ENCODE data around the gene RGS2. TPM values are rescaled to one million over a fixed set of nuclear protein-coding genes. Genes with fewer than 3 reads are reported as not detected.

Gene RGS2
- total and polyA plus RNA-seq, 2 of the 4 experiments (the other 2 are of a cell fraction) = 13.5 to 19.7 TPM

DNA sequence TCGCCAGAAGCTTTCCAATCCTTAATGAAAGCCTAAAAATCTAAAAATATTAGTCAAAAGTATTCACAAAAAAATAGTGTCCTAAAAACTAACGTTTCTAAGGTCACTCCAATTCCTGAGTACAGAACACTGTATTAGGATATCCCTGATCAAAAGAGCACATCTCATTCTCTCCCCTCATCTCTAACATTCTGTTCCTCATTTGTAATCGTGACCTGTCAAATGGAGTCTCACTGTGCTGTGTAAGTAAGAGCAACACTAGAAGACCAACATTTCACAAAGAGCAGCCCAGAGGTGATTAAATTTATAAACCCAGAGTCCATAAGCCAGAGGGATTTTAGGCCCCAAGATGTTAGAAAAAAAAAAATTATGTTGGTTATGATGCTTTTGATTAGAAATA lies 26.3 kb downstream of the RGS2 start:
- TF ChIP-seq RFX5 (IDR thresholded peaks at IDR 0.05; ENCODE audit: low read depth, low read length) = no peak
- TF ChIP-seq MAZ (IDR thresholded peaks at IDR 0.05; ENCODE audit: borderline replicate concordance, low read depth, low read length) = no peak
- no peak for TF ChIP-seq CTCF (conservative IDR thresholded peaks at IDR 0.05; ENCODE audit: low read depth, low read length)
- TF ChIP-seq NFE2L2 (IDR thresholded peaks at IDR 0.05; ENCODE audit: low read depth, low read length) = no peak
- TF ChIP-seq BHLHE40 (IDR thresholded peaks at IDR 0.05; ENCODE audit: low read depth, low read length) = no peak
- TF ChIP-seq MAFK (IDR thresholded peaks at IDR 0.05; ENCODE audit: low read depth, low read length) = no peak
- no peak for TF ChIP-seq FOS (IDR thresholded peaks at IDR 0.05; ENCODE audit: low read depth, low read length)
- TF ChIP-seq RCOR1 (IDR thresholded peaks at IDR 0.05; ENCODE audit: insufficient replicate concordance, low read length) = no peak
- no peak for TF ChIP-seq CHD1 (IDR thresholded peaks at IDR 0.05; ENCODE audit: low read depth, low read length)
- TF ChIP-seq SMC3 (IDR thresholded peaks at IDR 0.05; ENCODE audit: low read depth, low read length) = no peak
- no peak for TF ChIP-seq POLR2A (IDR thresholded peaks at IDR 0.05; ENCODE audit: low read depth, low read length)
- no peak for TF ChIP-seq USF2 (IDR thresholded peaks at IDR 0.05; ENCODE audit: low read depth, low read length)
- TF ChIP-seq RAD21 (IDR thresholded peaks at IDR 0.05; ENCODE audit: low read length) = no peak
- H2BK5ac ChIP-seq (ENCODE audit: low read depth, low read length, poor library complexity, severe bottlenecking) = no peak overlapping the region
- no peak overlapping the region for H3K27ac ChIP-seq (ENCODE audit: insufficient read depth, low read length)
- H4K20me1 ChIP-seq (ENCODE audit: insufficient read depth, low read length) = no peaks in the 10 kb centered on the region
- H3K9me3 ChIP-seq (ENCODE audit: control insufficient read depth, insufficient read depth, low read length) = no peaks in the 10 kb centered on the region
- no peak overlapping the region for H3K14ac ChIP-seq (replicated peaks; ENCODE audit: low read depth, low read length)
- H3K9me1 ChIP-seq (ENCODE audit: insufficient read depth, low read length) = no peaks in the 10 kb centered on the region
- POLR2A ChIA-PET (ENCODE audit: unreplicated experiment) = no interaction called here
- in situ Hi-C loops (cut with MboI; ENCODE audit: low sequenced_read_pairs) (no loop called here), intact Hi-C loops (cut with micrococcal nuclease) (no loop called here), dilution Hi-C loops (cut with HindIII; ENCODE audit: low sequenced_read_pairs, unreplicated experiment) (no loop called here)
- no peak overlapping the region for H2BK15ac ChIP-seq (ENCODE audit: low read depth, low read length)
- H3K27me3 ChIP-seq (ENCODE audit: control insufficient read depth, insufficient read depth, low read length) = no peaks in the 10 kb centered on the region
- no peak overlapping the region for H2BK20ac ChIP-seq (ENCODE audit: low read depth, low read length)
- no peak overlapping the region for H4K91ac ChIP-seq (ENCODE audit: insufficient read depth, low read depth, low read length)
- no peak overlapping the region for H3K18ac ChIP-seq (ENCODE audit: low read depth, low read length)
- CTCF ChIA-PET = no interaction called here
- no peak overlapping the region for H2BK120ac ChIP-seq (ENCODE audit: low read depth, low read length)
- no CpG with 5 or more reads among the region's 3 CpGs for WGBS, 2 experiments (ENCODE audit: extremely low coverage in 2 of 2, insufficient read length in 1 of 2)
- H3K4me1 ChIP-seq (ENCODE audit: control insufficient read depth, insufficient read depth, low read length) = no peaks in the 10 kb centered on the region
- H3K9ac ChIP-seq (ENCODE audit: low read depth, low read length) = no peak overlapping the region
- BruUV-seq (replicated peaks) = no TSS peak
- no peak overlapping the region for H3K4me2 ChIP-seq (ENCODE audit: low read depth, low read length)
- no peak overlapping the region for H3K23ac ChIP-seq (ENCODE audit: low read depth, low read length)
- no peak overlapping the region for H3K4ac ChIP-seq (ENCODE audit: low read depth, low read length)
- no peak overlapping the region for H3K56ac ChIP-seq (ENCODE audit: extremely low read depth, insufficient read depth, low read length)
- H4K8ac ChIP-seq (ENCODE audit: low read depth in 2 of 2, low read length in 2 of 2) = no peak overlapping the region
- H4K5ac ChIP-seq (ENCODE audit: low read depth, low read length) = no peak overlapping the region
- no peak for DNase-seq
- no peak overlapping the region for H2AK5ac ChIP-seq (ENCODE audit: low read depth, low read length)
- no peak overlapping the region for H3K4me3 ChIP-seq (ENCODE audit: insufficient read depth, low read depth, low read length)
- H3K79me1 ChIP-seq (ENCODE audit: low read depth in 1 of 2, low read length in 2 of 2) = no peaks in the 10 kb centered on the region
- no peak overlapping the region for H2AK9ac ChIP-seq (replicated peaks; ENCODE audit: low read depth, low read length, poor library complexity)
- no peak overlapping the region for H2AFZ ChIP-seq (replicated peaks; ENCODE audit: low read length, poor library complexity)
- ATAC-seq (ENCODE audit: low read depth) = no peak
- no peaks in the 10 kb centered on the region for H3K36me3 ChIP-seq (ENCODE audit: control insufficient read depth, insufficient read depth, low read length)
